Astrocyte (in vitro differentiated cells and primary cell): Measurements from ENCODE around the gene DOK6.

Experiments used
- CTCF ChIP-seq: IDR thresholded peaks from 2 replicates; pipeline ENCODE4 v1.5.1; 2011; ENCODE audit warnings: low read depth, mild to moderate bottlenecking, inconsistent platforms, low read length, moderate library complexity; ENCODE audit not compliant: insufficient read depth
- EZH2 ChIP-seq: IDR thresholded peaks from 2 replicates; pipeline ENCODE4 v1.6.1; 2012; ENCODE audit warnings: mild to moderate bottlenecking, low read length, inconsistent platforms; ENCODE audit not compliant: insufficient read depth

- TF ChIP-seq CTCF, result no peak
- TF ChIP-seq EZH2, result no peak
Observed at GRCh38 chr18:69754108-69754507, 353.4 kb downstream of the DOK6 start.
